RCC 7860 (cell line): ENCODE measurements around the gene TMEM221.
"Not testable (repeated sequence)": the region's sequence is repeated elsewhere in the genome, so short reads cannot be mapped to it uniquely, and the experiment has no call there.

Experiments used
- DNase-seq: peaks from one replicate; pipeline ENCODE4 v3.0.0-alpha.2; 2015; ENCODE audit warnings: low spot score
- FAIRE-seq: peaks from 2 replicates; lab custom pipeline; 2012; peaks lifted over from hg19 to GRCh38; lab: Jason Lieb, UNC

Gene TMEM221

GRCh38 chr19:17475011-17475540 is 26.6 kb upstream of the TMEM221 start:
- not testable (repeated sequence) for DNase-seq, FAIRE-seq

- no peak for FAIRE-seq
- DNase-seq = no peak
Observed at GRCh38 chr19:17473041-17473440, 24.6 kb upstream of the TMEM221 start.

GRCh38 chr19:17471410-17472125 is 23.1 kb upstream of the TMEM221 start:
- DNase-seq (no peak), FAIRE-seq (no peak)

- DNase-seq (peak; percentile 92), FAIRE-seq (peak; percentile 79)
Observed at GRCh38 chr19:17470068-17470841, 21.8 kb upstream of the TMEM221 start, which contains the start of gene SLC27A1. TSS of gene SLC27A1 (plus strand) at chr19:17470524. CDS start at chr19:17470541, 17 bp downstream.

- DNase-seq (no peak), FAIRE-seq (no peak)
Observed at GRCh38 chr19:17469481-17470067, 21.1 kb upstream of the TMEM221 start.

GRCh38 chr19:17469092-17469480 is 20.6 kb upstream of the TMEM221 start:
- FAIRE-seq = no peak

GRCh38 chr19:17468302-17469091 is 20.0 kb upstream of the TMEM221 start:
- DNase-seq = no peak
- no peak for FAIRE-seq

More at GRCh38 chr19:17469092-17469480, 20.6 kb upstream of the TMEM221 start:
- no peak for DNase-seq

- DNase-seq (no peak), FAIRE-seq (no peak)
Observed at GRCh38 chr19:17467471-17468301, 19.2 kb upstream of the TMEM221 start.

- FAIRE-seq (no peak), DNase-seq (no peak)
Observed at GRCh38 chr19:17466487-17466850, 18.0 kb upstream of the TMEM221 start.

- FAIRE-seq (no peak), DNase-seq (no peak)
Observed at GRCh38 chr19:17460372-17461230, 12.1 kb upstream of the TMEM221 start, which contains the start of gene NXNL1. TSS of gene NXNL1 (minus strand) at chr19:17460926. CDS start at chr19:17460869, 57 bp downstream.

- FAIRE-seq (no peak), DNase-seq (no peak)
Observed at GRCh38 chr19:17458970-17459369, 10.5 kb upstream of the TMEM221 start.

- DNase-seq (no peak), FAIRE-seq (no peak)
Observed at GRCh38 chr19:17457616-17458015, 9.1 kb upstream of the TMEM221 start.

- FAIRE-seq = no peak
- DNase-seq = no peak
Observed at GRCh38 chr19:17456127-17456526, 7.7 kb upstream of the TMEM221 start.

- no peak for DNase-seq
Observed at GRCh38 chr19:17455308-17456123, 7.0 kb upstream of the TMEM221 start.

GRCh38 chr19:17454576-17455071 is 6.2 kb upstream of the TMEM221 start:
- DNase-seq (no peak), FAIRE-seq (no peak)

More at GRCh38 chr19:17455308-17456123, 7.0 kb upstream of the TMEM221 start:
- FAIRE-seq = no peak

- FAIRE-seq = no peak
- DNase-seq = no peak
Observed at GRCh38 chr19:17451820-17452219, 3.4 kb upstream of the TMEM221 start.

GRCh38 chr19:17450264-17451075 is 2.0 kb upstream of the TMEM221 start:
- DNase-seq = peak; percentile 52
- FAIRE-seq = no peak
